Measurements from ENCODE around the gene ADGRB2. TPM values are rescaled to one million over a fixed set of nuclear protein-coding genes. Genes with fewer than 3 reads are reported as not detected.

Gene ADGRB2
- total RNA-seq, 6 experiments from 2014 or later: 0.06 TPM; not detected in 4

DNA sequence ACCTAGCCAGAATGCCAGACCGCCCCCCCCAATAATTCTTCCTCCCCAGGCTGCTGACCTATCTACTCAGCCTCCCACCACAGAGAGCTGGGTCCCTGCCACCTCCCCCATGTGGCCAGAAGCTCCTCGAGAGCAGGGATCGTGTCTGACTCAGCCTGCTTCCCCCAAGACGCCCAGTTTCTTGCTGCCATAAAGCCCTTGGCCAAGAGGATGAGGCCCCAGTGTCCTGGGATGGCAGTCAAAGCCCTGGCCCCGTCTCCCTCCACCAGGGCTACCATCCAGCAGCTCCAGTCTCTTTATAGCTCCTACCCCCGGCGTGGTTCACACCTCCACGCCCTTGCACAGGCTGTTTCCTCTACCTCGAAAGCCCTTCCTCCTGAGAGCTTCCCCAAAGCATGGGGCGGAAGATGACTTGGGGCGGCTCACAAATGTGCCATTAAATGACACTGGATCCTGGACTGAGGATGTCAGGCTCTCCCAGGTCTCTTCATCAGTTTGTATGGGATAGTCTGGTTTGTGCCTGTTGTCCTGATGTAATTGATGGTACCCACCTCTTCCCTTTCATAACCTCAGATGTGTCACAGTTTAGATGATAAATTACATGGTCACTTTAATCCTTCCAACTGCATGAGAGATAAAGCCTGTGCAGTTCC lies 13.2 kb downstream of the ADGRB2 start:
- intact Hi-C loops (cut with DNase I): no loop called here
- Histone ChIP-seq H3K4me1 (peaks cover 0 to 16% (median 6%) of the 10 kb centered on the region in 4 donors), H3K4me3 (no peak overlapping the region), H3K27me3 (no peaks in the 10 kb centered on the region), H3K27ac (no peak overlapping the region), H3K36me3 (no peaks in the 10 kb centered on the region), H3K9me3 (no peaks in the 10 kb centered on the region)
- 48% methylated on average over 6 of the region's 11 CpGs for WGBS (ENCODE audit: insufficient coverage, low coverage, low lambda C conversion rate, missing lambda C conversion rate)
- no peak for TF ChIP-seq POLR2A (IDR thresholded peaks at IDR 0.05)
- TF ChIP-seq, protein P1, sequence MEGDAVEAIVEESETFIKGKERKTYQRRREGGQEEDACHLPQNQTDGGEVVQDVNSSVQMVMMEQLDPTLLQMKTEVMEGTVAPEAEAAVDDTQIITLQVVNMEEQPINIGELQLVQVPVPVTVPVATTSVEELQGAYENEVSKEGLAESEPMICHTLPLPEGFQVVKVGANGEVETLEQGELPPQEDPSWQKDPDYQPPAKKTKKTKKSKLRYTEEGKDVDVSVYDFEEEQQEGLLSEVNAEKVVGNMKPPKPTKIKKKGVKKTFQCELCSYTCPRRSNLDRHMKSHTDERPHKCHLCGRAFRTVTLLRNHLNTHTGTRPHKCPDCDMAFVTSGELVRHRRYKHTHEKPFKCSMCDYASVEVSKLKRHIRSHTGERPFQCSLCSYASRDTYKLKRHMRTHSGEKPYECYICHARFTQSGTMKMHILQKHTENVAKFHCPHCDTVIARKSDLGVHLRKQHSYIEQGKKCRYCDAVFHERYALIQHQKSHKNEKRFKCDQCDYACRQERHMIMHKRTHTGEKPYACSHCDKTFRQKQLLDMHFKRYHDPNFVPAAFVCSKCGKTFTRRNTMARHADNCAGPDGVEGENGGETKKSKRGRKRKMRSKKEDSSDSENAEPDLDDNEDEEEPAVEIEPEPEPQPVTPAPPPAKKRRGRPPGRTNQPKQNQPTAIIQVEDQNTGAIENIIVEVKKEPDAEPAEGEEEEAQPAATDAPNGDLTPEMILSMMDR (IDR thresholded peaks at IDR 0.05): no peak
- ATAC-seq: no peak
- no peak for DNase-seq

GRCh38 chr1:31749785-31750735 lies 14.1 kb downstream of the ADGRB2 start:
- no peak overlapping the region for H3K27ac ChIP-seq
- ATAC-seq: no peak
- H3K4me1 ChIP-seq: peaks cover 0 to 17% (median 8%) of the 10 kb centered on the region in 4 donors
- no peak overlapping the region for H3K4me3 ChIP-seq
- H3K9me3 ChIP-seq: no peaks in the 10 kb centered on the region
- intact Hi-C loops (cut with DNase I): no loop called here
- DNase-seq: no peak
- TF ChIP-seq, protein P1 (IDR thresholded peaks at IDR 0.05): no peak
- TF ChIP-seq POLR2A (IDR thresholded peaks at IDR 0.05): no peak
- H3K27me3 ChIP-seq: no peaks in the 10 kb centered on the region
- no peaks in the 10 kb centered on the region for H3K36me3 ChIP-seq
- WGBS (ENCODE audit: insufficient coverage, low coverage, low lambda C conversion rate, missing lambda C conversion rate): 74% methylated on average over 7 of the region's 7 CpGs

DNA sequence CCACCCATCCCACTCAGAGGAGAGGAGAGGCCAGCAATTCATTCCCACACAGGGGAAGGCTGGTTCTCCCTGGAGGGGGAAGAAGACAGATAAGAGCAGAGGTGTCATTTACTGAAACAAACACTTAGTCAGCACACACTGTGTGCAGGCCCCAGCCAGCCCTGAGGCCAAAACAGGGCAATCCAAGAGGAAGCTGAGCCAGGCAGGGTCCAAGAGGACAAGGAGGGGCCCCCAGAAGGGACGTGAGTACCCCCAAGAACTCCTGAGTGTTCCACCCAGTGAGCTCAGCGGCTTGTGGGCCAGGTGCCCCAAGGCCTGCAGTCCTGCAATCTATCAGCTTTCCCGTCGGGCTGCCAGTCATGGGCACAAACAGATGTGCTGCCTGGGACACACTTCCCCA lies 15.8 kb downstream of the ADGRB2 start:
- no peak overlapping the region for H3K27ac ChIP-seq
- H3K27me3 ChIP-seq: no peaks in the 10 kb centered on the region
- peaks cover 0 to 9% (median 4%) of the 10 kb centered on the region in 4 donors for H3K4me1 ChIP-seq
- DNase-seq (no peak), ATAC-seq (no peak)
- TF ChIP-seq, protein P1 (IDR thresholded peaks at IDR 0.05): no peak
- TF ChIP-seq POLR2A (IDR thresholded peaks at IDR 0.05): no peak
- no peak overlapping the region for H3K4me3 ChIP-seq
- no peaks in the 10 kb centered on the region for H3K36me3 ChIP-seq
- H3K9me3 ChIP-seq: no peaks in the 10 kb centered on the region
- WGBS (ENCODE audit: insufficient coverage, low coverage, low lambda C conversion rate, missing lambda C conversion rate): no CpG with 5 or more reads among the region's 4 CpGs
- intact Hi-C loops (cut with DNase I): no loop called here

DNA sequence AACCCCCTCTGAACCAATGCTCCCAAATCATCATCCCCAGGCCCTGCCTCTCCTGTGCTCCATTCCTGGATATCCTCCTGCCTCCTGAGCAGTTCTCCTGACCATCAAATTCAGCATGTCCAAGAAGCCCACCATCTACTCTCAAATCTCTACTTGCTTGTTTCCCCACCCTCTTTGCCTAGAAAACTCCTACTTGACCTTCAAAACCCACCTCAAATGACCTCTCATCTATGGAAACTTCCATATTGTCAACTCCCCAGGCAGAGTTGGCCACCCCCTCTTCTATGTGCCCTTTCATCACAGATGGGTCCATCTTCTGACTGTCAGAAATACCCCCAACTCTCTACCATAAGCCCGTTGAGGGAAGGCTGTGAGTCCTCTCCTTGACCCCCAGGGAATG lies 16.8 kb downstream of the ADGRB2 start:
- H3K27ac ChIP-seq: no peak overlapping the region
- peaks cover 0 to 7% (median 4%) of the 10 kb centered on the region in 4 donors for H3K4me1 ChIP-seq
- no peaks in the 10 kb centered on the region for H3K9me3 ChIP-seq
- no peaks in the 10 kb centered on the region for H3K36me3 ChIP-seq
- H3K4me3 ChIP-seq: no peak overlapping the region
- DNase-seq (no peak), ATAC-seq (no peak)
- no peaks in the 10 kb centered on the region for H3K27me3 ChIP-seq
- intact Hi-C loops (cut with DNase I): no loop called here
- no peak for TF ChIP-seq POLR2A (IDR thresholded peaks at IDR 0.05)
- TF ChIP-seq, protein P1 (IDR thresholded peaks at IDR 0.05): no peak
- WGBS (ENCODE audit: insufficient coverage, low coverage, low lambda C conversion rate, missing lambda C conversion rate): 86% methylated on average over 1 of the region's 1 CpG
